Inflammatory macrophage treated with lipopolysaccharide for 4 hours (primary cell): ENCODE data around the gene BCL2.
"Not testable (repeated sequence)": the region's sequence is repeated elsewhere in the genome, so short reads cannot be mapped to it uniquely, and the experiment has no call there.

Experiments used
- DNase-seq: peaks from one replicate; pipeline ENCODE4 v3.0.0-alpha.2; 2020

Gene BCL2

GRCh38 chr18:63198098-63198760 is 121.3 kb downstream of the BCL2 start:
- no peak for DNase-seq

- peak; percentile 79 for DNase-seq
Observed at GRCh38 chr18:63197246-63197869, 122.2 kb downstream of the BCL2 start.

GRCh38 chr18:63195326-63196159 is 124.0 kb downstream of the BCL2 start:
- no peak for DNase-seq

- peak; percentile 89 for DNase-seq
Observed at GRCh38 chr18:63192885-63193349, 126.7 kb downstream of the BCL2 start.

GRCh38 chr18:63192126-63192884 is 127.3 kb downstream of the BCL2 start:
- peak; percentile 78 for DNase-seq

- no peak for DNase-seq
Observed at GRCh38 chr18:63191413-63191812, 128.2 kb downstream of the BCL2 start.

GRCh38 chr18:63190838-63191237 is 128.7 kb downstream of the BCL2 start:
- DNase-seq = not testable (repeated sequence)

GRCh38 chr18:63189817-63190216 is 129.8 kb downstream of the BCL2 start:
- DNase-seq = peak; percentile 21

GRCh38 chr18:63189041-63189440 is 130.5 kb downstream of the BCL2 start:
- no peak for DNase-seq

- DNase-seq = no peak
Observed at GRCh38 chr18:63187791-63188460, 131.6 kb downstream of the BCL2 start.

GRCh38 chr18:63187223-63187574 is 132.4 kb downstream of the BCL2 start:
- DNase-seq = no peak

- DNase-seq = peak; percentile 71
Observed at GRCh38 chr18:63186520-63187222, 132.9 kb downstream of the BCL2 start.

- DNase-seq = no peak
Observed at GRCh38 chr18:63185984-63186383, 133.6 kb downstream of the BCL2 start.

GRCh38 chr18:63183952-63184770 is 135.4 kb downstream of the BCL2 start:
- peak; percentile 40 for DNase-seq

GRCh38 chr18:63183378-63183777 is 136.2 kb downstream of the BCL2 start:
- DNase-seq = no peak

GRCh38 chr18:63182861-63183260 is 136.7 kb downstream of the BCL2 start:
- DNase-seq = no peak

- no peak for DNase-seq
Observed at GRCh38 chr18:63182310-63182772, 137.2 kb downstream of the BCL2 start.

- no peak for DNase-seq
Observed at GRCh38 chr18:63181706-63182309, 137.8 kb downstream of the BCL2 start.

GRCh38 chr18:63180971-63181376 is 138.6 kb downstream of the BCL2 start:
- no peak for DNase-seq

- DNase-seq = no peak
Observed at GRCh38 chr18:63180321-63180720, 139.2 kb downstream of the BCL2 start.
